ENCODE data around the gene REEP6.

DNA sequence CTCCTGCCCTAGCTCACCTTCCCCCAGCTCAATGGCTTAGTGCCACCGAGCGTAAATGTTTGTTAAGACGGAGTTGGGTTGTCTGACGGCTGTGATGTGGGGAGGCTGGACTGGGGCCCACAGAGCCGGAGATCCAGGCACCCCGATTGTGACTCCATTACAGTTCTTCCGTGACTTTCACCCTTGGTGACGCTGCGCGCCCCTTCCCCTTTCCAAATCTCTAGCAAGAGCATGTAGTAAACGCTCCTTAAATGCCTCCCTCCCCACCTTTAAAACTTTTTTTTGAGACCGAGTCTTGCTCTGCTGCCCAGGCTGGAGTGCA is 829 bp downstream of the REEP6 start:
- TF ChIP-seq, protein P1, sequence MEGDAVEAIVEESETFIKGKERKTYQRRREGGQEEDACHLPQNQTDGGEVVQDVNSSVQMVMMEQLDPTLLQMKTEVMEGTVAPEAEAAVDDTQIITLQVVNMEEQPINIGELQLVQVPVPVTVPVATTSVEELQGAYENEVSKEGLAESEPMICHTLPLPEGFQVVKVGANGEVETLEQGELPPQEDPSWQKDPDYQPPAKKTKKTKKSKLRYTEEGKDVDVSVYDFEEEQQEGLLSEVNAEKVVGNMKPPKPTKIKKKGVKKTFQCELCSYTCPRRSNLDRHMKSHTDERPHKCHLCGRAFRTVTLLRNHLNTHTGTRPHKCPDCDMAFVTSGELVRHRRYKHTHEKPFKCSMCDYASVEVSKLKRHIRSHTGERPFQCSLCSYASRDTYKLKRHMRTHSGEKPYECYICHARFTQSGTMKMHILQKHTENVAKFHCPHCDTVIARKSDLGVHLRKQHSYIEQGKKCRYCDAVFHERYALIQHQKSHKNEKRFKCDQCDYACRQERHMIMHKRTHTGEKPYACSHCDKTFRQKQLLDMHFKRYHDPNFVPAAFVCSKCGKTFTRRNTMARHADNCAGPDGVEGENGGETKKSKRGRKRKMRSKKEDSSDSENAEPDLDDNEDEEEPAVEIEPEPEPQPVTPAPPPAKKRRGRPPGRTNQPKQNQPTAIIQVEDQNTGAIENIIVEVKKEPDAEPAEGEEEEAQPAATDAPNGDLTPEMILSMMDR (IDR thresholded peaks at IDR 0.05), result no peak
- TF ChIP-seq POLR2A (IDR thresholded peaks at IDR 0.05), result no peak
